GM19351 (cell line): ENCODE measurements around the gene MGAT4B.

Experiments
- ATAC-seq: cut with Tn5 transposase; IDR thresholded peaks from one replicate; pipeline ENCODE4 v1.9.1; 2021; ENCODE audit warnings: mild to moderate bottlenecking, moderate library complexity; ENCODE audit not compliant: unreplicated experiment

MGAT4B gene

DNA sequence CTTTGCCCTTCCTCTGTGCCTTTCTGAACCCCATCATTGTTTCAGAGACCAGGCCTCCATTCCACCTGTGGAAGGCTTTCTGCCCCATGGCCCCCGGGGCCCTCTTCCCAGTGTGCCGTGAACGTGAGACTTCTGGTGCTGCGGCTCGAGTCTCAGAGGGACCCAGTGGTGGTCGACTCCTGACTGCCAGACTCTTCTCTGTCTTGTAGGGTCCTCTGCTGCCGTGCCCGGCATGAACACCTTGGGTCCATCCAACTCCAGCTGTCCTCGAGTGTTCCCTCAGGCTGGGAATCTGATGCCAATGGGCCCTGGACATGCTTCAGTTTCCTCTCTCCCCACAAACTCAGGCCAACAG lies 33.0 kb downstream of the MGAT4B start:
- no peak for ATAC-seq

DNA sequence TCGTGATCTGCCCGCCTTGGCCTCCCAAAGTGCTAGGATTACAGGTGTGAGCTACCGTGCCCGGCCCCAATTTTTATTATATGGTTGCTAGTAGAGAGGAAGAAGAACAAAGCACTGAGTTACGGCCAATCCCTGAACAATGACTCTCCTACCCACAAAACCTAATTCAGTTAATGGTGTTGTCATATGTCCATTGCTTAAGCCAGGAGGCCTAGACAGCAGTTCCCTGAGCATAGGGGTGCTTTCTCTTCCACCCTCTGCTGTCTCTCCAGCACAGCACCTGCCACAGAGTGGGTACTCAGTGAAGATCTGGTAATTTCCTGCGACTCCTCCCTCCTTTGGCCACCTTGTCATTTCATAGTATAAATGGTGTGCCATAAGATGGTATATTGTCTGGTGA lies 34.3 kb downstream of the MGAT4B start:
- ATAC-seq, result no peak

DNA sequence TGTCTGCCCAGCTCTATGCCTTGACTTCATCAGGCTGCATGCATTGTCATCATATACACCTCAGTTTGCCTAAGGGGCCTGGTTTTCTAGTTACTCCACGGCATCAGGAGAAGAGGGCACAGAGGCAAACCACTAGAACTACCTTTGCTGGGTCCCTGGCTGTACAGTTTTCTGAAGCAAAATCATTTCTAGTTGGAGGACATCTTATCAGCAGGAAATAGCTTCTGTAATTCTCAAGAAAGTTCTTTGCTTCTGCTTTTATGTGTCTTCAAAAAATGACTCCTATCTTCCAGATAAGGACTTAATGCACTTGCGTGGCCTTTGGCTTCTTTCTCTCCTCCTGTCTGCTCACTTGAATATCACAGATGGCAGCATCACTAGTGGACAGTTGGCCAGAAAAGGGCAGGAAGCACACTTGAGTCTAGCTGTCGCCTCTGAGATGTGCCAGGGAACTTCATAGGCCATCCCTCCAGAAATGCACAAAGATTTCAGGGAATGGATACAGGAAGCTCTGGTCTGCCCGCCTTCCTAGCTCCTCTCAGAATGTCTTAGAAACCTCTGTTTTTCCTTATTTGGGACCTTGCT lies 35.3 kb downstream of the MGAT4B start:
- ATAC-seq, result no peak

DNA sequence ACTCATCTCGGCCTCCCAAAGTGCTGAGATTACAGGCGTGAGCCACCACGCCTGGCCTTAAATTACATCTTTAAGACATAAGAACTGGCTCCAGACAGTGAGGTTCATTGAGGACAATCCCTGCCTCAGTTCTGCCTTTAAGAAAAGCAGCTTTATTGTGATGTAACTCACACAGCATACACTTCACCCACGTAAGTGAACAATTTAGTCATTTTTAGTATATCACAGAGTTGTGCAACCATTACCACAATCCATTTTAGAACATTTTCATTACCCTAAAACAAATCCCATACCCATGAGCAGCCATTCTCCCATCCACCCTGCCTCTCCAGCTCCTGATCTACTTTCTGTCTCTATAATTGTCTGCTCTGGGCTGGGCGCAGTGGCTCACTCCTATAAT lies 36.9 kb downstream of the MGAT4B start:
- ATAC-seq, result no peak

DNA sequence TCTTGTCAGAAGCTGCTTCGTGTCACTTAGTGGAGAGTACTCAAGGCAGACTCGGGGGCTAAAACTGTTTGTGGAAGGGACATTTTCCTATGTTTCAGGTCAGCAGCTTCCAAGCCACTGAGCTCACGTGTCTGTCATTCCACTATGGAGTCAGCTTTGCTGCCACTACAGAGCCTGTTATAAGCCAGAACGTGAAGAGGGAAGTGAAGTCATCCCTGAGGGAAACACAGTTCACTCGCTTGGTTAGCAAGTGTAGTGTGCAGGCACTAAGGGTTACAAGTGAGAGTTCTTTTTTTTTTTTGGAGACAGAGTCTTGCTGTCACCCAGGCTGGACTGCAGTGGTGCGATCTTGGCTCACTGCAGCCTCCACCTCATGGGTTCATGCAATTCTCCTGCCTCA lies 37.4 kb downstream of the MGAT4B start:
- ATAC-seq, result no peak

DNA sequence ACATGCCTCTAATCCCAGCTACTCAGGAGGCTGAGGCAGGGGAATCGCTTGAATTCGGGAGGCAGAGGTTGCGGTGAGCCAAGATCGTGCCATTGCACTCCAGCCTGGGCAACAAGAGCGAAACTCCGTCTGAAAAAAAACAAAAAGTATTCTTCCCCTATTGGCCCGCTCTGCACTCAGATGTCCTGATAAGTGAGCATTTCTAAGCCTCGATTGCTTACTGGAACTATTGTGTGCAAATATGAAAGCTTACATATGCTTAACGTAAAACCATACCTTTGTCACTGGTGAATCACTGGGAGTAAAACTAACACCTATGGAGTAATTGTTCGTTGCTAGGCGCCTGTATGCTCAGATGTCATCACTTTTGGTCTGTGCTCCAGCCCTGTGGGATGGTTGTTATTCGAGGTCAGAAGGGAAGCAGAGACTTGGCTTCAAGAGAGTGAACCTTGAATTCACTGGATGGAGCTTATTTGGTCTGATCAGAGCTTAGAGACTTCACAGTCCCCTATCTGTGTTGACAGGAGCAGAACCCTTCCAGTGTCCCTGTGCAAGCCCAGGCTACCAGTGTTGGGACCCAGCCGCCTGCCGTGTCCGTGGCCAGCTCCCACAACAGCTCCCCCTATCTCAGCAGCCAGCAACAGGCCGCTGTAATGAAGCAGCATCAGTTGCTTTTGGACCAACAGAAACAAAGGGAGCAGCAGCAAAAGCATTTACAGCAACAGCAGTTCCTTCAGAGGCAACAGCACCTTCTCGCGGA lies 38.2 kb downstream of the MGAT4B start:
- ATAC-seq, result no peak

DNA sequence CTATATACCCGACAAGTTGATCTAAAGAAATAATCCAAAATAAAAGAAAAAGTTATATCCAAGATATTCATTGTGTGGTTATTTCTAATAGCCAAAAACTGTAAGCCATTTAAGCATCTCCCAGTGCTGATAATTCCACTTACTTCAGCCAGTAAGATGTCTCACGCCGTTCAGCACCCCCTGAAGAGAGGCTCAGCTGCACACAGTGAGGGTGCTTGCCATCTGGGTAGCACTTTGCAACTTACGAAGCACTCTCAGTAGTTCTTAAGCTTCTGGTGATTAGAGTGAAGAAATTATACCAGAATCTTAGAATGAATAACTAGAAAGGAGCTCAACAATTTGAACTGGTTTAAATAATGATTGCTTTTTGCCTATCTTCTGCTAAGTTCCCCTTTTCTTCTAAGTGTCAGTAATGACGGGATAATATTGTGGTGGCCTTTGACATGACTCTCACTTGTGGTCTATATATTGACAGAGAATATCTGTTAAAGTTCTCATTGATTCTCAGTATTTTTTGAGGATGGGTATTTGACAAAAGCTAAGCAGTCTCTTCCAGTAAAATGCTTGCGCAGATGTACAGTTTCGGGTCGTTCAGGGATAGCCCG lies 39.1 kb downstream of the MGAT4B start:
- no peak for ATAC-seq

DNA sequence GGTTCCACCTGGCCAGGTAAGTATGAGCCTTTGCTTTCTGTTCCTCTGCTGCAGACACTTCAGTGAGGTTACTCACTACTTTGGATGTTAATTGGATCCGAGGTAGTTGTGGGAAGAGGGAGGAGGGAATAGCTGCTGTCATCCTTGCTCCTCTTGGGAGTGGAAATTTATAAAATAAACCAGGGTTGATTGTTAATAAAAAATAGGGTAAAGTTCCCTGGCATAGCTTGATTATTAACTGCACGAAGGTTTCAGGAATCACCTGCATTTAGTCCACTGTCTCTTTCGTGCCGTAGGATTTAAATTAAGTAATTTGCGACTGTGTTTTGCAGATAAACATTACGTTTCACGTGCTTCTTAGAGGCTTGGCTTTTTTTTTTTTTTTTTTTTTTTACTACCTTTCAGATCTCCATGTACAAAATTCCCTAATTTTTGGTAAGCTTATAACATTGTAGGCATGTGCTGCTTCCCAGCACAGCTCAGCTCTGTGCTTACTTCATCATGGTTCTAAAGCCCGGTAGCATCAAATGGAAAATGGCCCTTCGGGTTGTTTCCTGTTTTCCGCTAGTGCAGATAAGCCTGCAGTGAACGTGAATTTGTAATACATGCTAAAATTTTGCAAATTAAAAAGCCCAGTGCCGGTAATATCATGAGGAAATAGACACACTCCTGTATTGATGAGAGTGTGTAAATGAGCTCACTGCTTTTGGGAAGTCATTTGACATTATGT lies 39.8 kb downstream of the MGAT4B start:
- no peak for ATAC-seq

DNA sequence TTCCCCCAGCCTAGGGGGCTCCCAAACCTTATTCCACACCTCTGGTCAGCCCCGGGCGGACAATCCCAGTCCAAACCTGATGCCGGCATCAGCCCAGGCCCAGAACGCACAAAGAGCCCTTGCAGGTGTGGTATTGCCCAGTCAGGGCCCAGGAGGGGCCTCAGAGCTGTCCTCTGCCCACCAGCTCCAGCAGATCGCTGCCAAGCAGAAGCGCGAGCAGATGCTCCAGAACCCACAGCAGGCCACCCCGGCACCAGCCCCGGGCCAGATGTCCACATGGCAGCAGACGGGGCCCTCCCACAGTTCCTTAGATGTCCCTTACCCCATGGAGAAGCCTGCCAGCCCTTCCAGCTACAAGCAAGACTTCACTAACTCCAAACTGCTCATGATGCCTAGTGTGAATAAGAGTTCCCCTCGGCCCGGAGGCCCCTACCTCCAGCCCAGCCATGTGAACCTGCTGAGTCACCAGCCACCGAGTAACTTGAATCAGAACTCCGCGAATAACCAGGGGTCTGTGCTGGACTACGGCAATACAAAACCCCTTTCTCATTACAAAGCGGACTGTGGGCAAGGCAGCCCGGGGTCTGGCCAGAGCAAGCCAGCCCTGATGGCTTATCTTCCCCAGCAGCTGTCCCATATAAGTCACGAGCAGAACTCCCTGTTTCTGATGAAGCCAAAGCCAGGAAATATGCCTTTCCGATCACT lies 40.5 kb downstream of the MGAT4B start:
- no peak for ATAC-seq

DNA sequence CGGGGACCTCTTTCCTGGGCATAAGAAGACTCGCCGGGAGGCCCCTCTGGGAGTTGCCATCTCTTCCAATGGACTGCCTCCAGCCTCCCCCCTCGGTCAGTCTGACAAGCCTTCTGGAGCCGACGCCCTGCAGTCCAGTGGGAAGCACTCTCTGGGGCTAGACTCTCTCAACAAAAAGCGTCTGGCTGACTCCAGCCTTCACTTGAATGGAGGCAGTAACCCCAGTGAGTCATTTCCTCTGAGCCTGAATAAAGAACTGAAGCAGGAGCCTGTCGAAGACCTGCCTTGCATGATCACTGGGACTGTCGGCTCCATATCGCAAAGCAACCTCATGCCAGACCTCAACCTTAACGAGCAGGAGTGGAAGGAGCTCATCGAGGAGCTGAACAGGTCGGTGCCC lies 41.3 kb downstream of the MGAT4B start:
- no peak for ATAC-seq

DNA sequence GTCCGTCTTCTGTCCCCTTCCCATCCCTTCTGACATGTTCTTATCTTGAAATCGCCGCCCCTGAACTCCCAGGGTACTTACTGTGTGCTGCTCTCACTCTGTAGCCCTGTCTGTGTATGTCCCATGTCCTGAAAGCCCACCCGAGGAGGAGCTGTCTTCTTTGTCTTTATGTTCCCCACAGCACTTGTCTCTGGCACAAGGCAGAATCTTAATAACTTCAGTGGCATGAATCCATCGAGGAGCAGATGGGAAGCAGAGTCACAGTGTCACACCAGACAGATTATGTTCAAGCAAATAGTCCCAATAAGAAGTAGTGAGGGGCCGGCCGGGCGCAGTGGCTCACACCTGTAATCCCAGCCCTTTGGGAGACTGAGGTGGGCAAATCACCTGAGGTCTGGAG lies 42.6 kb downstream of the MGAT4B start:
- no peak for ATAC-seq

DNA sequence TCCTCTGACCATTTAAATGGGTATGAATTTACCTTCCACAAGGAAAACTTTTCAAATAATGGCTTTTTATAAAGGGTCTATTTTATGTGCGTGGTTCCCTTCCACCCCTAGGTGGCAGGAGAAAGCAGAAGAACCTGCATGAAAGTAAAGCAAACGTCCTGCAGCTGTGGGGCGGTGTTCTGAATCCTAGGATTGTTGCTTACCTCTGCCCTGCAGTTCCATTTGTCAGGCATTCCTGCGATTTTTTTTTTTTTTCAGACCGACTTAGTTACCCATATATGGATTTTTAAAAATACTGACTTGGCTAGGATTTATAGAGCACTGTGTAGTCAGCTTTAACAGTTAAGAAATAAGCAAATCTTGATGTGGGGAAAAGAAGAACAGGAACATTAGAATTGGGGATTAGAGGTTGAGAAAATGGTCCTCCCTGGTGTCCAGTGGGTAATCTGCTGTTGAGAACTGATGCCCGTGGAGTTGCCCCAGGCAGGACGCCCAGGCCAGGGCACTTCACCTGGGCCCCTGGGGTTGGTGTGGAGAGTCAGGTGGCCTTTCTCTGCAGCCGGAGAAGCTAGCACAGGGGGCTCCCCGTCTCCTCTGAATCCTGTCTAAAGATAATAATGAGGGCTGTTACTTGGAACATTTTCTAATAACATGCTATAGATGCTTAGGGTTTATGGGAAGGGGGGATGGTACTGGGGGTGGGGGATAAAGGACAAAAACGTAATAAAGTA lies 43.3 kb downstream of the MGAT4B start:
- peak; percentile 49 for ATAC-seq

DNA sequence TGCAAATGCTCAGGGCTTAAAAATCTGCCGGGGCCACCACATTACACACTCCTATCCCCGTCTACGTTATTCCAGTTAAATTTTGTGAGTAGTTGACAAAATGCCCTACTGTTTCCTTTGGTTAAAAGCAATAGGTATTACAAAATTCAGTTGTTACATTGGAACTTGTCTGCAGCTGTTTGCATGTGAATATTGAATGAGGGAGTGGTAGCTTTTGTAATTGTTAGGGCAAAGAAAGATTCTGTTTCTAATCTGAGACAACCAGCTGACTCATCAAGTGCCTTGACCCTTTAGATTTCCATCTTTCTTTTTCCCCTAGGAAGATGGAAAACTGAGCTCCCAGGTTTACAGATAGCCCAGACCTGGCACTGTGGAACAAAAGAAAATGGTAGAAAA lies 43.9 kb downstream of the MGAT4B start:
- ATAC-seq, result no peak

DNA sequence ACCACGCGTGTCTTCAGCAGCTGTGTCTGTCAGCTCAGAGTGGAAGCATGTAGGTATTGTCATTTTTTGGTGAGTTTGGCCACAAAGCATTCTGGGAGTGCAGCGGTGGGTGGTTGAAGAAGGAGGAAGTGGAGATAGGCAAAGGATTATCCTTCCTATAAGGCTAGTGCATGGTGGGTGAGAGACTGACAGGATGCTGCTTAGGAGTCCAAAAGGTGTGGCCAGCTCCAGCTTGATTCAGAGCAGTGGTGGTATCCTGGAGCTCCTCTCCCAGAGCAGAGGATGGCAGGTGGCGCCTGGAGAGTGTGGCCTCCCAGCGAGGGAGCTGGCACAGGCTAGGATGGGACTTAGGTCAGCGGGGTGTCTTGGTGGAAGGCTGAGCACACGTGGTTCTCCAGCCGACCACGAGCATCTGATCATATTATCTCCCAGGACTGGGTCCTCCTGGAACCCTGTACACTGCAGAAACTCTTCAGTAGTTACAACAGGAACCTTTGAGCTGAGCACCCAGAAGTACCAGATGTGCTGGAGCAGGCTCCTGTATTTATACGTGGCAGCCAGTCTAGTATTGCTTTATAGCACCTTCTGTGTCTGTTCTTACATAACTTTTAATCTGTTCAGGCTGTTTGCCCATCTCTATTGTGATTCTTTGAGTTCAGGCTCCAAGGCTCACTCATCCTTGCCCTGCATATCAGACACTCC lies 44.4 kb downstream of the MGAT4B start:
- ATAC-seq, result peak; percentile 32

DNA sequence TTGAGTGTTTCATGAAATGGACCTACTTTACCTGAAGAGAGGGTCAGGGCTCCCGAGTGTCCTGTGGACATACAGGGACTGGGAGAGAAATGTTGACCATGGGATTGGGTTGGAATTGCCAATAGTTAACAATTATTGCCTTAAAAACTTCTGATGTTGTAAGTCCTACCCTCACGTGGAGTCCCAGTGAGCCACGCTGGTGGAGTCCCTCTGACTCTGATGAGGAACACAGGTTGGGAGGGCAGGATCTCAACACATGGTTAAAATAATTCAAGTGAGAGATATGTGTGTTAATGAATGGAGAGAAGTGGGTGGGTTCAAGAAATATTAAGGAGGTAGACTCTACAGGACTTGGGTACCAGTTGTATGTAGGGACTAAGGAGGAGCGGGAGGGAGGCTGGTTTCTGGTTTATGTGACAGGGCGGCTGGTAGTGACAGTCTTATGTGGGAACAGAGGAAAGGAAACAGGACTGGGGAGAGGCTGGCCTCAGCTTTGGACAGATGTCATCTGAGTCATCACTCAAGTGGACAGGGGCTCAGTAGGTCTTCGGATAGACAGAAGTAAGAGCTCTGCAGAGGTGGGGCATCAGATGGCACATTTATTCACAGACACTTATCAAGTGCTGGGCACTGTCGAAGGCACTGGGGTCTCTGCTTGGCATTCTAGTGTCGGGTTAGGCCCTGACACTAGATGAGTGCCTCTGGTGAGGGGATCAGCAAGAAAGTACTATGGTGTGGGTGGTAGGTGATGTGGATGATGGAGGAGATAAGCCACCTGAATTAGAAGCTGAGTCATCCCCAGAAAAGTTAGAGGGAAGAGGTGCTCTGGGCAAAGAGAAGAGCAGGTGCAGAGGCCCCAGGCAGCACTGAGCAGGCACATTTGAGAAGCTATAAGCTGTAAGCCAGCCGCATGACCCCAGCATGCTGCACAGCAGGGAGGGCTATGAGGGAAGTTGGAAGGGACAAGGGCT lies 46.8 kb downstream of the MGAT4B start:
- peak; percentile 71 for ATAC-seq

DNA sequence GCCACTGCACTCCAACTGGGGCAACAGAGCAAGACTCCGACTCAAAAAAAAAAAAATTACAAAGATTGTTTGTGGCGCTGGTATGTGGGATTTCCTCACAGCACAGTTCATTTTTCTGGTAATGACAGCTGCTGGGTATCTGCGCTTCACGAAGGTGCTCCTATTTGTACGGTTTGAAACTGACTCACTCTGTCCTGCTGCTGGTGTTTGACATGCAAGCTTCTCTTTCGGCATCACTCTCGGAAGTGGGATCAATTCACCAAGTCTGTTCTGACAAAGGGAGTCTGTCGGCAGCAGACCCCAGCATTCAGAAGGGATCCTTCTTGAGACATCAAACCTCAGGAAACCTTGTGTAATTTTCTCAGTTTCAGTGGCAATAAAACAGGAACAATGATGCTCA lies 47.7 kb downstream of the MGAT4B start:
- ATAC-seq, result no peak

DNA sequence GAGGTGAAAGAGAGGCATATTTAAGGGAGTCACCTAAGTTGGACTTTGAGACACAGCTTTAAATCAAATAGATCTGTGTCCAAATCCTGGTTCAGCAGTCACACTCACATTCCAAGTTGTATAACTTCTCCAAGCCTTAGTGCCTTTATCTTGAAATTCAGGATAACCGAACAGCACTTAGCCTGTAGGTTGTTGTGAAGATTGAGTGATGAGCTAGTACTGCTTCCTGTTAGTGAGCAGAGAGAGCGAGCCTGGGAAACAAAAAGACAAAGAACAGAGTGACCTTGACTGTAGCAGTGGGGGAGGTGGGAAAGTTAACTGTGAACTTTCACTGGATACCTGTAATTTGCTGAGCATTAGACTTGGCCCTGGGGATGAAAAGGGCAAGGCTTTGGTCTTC lies 51.6 kb downstream of the MGAT4B start:
- ATAC-seq, result no peak

DNA sequence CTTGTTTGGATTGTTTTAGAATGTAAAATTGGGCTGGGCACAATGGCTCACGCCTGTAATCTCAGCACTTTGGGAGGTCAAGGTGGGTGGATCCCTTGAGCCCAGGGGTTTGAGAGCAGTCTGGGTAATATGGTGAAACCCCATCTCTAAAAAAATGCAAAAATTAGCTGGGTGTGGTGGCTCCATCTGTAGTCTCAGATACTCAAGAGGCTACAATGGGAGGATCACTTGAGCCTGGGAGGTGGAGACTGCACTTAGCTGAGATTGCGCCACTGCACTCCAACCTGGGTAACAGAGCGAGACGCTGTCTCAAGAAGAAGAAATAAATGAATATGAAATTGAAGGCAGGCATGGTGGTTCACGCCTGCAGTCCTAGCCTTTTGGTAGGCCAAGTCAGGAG lies 52.7 kb downstream of the MGAT4B start:
- no peak for ATAC-seq
